ENCODE data around the gene CALD1. TPM values are rescaled to one million over a fixed set of nuclear protein-coding genes. Genes with fewer than 3 reads are reported as not detected.

The CALD1 gene
- total RNA-seq, 1 experiment from 2014 or later, result 22.1 TPM

DNA sequence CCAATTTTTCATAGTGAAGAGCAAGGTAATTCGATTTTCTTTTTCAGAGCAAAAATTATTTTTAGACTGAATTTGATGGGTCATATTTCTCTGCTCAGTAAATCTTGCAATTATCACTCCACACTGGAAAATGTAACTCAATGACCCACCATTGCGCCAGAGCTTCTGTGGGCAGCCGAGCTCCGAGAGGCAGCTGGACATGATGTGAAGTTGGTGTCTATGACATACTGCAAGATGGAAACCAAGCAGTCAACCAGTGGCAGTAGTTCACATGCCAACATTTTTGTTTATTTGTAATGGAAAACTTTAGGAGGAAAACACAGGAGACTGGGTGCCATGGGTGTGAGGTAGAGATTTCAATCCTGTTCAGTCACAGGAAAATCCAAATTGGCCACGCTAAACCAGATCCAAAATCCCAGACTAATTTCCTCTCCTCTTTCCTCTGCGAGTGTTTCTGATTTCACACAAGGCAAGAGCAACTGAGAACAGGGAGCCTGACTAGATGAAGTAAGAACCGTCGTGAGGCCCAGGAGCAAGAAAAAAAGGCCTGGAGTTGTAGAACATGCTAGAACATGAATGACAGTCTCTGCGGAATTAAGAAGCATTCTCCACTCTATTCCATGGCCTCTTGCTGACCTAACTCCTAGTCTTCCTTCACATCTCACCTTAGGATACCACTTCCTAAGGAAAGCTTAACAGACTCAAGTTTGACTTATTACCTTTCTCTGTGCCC lies 39.3 kb downstream of the CALD1 start:
- BruUV-seq (replicated peaks), result no TSS peak
- H3K4me1 ChIP-seq (ENCODE audit: insufficient read depth, low read length), result peaks cover 3% of the 10 kb centered on the region; the same call in 1 of the 2 replicates
- TF ChIP-seq EZH2phosphoT487 (IDR thresholded peaks at IDR 0.05; ENCODE audit: borderline replicate concordance, low read length), result no peak
- TF ChIP-seq, protein P1, sequence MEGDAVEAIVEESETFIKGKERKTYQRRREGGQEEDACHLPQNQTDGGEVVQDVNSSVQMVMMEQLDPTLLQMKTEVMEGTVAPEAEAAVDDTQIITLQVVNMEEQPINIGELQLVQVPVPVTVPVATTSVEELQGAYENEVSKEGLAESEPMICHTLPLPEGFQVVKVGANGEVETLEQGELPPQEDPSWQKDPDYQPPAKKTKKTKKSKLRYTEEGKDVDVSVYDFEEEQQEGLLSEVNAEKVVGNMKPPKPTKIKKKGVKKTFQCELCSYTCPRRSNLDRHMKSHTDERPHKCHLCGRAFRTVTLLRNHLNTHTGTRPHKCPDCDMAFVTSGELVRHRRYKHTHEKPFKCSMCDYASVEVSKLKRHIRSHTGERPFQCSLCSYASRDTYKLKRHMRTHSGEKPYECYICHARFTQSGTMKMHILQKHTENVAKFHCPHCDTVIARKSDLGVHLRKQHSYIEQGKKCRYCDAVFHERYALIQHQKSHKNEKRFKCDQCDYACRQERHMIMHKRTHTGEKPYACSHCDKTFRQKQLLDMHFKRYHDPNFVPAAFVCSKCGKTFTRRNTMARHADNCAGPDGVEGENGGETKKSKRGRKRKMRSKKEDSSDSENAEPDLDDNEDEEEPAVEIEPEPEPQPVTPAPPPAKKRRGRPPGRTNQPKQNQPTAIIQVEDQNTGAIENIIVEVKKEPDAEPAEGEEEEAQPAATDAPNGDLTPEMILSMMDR (conservative IDR thresholded peaks at IDR 0.05; ENCODE audit: low read depth, low read length), result no peak
- no peak for TF ChIP-seq EZH2 (IDR thresholded peaks at IDR 0.05; ENCODE audit: low read length, unreplicated experiment)
- ATAC-seq, result no peak
- ChIA-PET CTCF (no interaction called here), POLR2A (ENCODE audit: unreplicated experiment) (no interaction called here)
- no peak overlapping the region for H3K9ac ChIP-seq (ENCODE audit: low read length)
- no peak for DNase-seq
- H3K4me2 ChIP-seq (ENCODE audit: low read length), result no peak overlapping the region
- H3K4me3 ChIP-seq (ENCODE audit: low read length), result no peak overlapping the region
- no peaks in the 10 kb centered on the region for H3K9me2 ChIP-seq (replicated peaks; ENCODE audit: low read length)
- H3K27me3 ChIP-seq (ENCODE audit: low read length), result no peaks in the 10 kb centered on the region
- no peak overlapping the region for H3K27ac ChIP-seq (ENCODE audit: low read length)
- no peak overlapping the region for H2AFZ ChIP-seq (ENCODE audit: low read length)
- H4K20me1 ChIP-seq (ENCODE audit: low read length), result no peaks in the 10 kb centered on the region
- intact Hi-C loops (cut with micrococcal nuclease), result no loop called here
- no peaks in the 10 kb centered on the region for H3K79me2 ChIP-seq (ENCODE audit: low read length)
- H3K36me3 ChIP-seq (ENCODE audit: low read depth, low read length), result no peaks in the 10 kb centered on the region
- H3F3A ChIP-seq (ENCODE audit: low read length, unreplicated experiment), result no peaks in the 10 kb centered on the region
- no peaks in the 10 kb centered on the region for H3K9me3 ChIP-seq (ENCODE audit: low read length)

GRCh38 chr7:134819401-134819800 lies 40.0 kb downstream of the CALD1 start:
- Histone ChIP-seq H3K79me2 (ENCODE audit: low read length) (no peaks in the 10 kb centered on the region), H3K9ac (ENCODE audit: low read length) (no peak overlapping the region), H3K9me2 (replicated peaks; ENCODE audit: low read length) (no peaks in the 10 kb centered on the region), H2AFZ (ENCODE audit: low read length) (no peak overlapping the region), H3K4me2 (ENCODE audit: low read length) (no peak overlapping the region), H3K36me3 (ENCODE audit: low read depth, low read length) (no peaks in the 10 kb centered on the region), H3K9me3 (ENCODE audit: low read length) (no peaks in the 10 kb centered on the region), H3K4me1 (ENCODE audit: insufficient read depth, low read length) (peaks cover 3% of the 10 kb centered on the region; the same call in 1 of the 2 replicates), H4K20me1 (ENCODE audit: low read length) (no peaks in the 10 kb centered on the region), H3K27me3 (ENCODE audit: low read length) (no peaks in the 10 kb centered on the region), H3K4me3 (ENCODE audit: low read length) (no peak overlapping the region), H3F3A (ENCODE audit: low read length, unreplicated experiment) (no peaks in the 10 kb centered on the region), H3K27ac (ENCODE audit: low read length) (no peak overlapping the region)
- no peak for DNase-seq
- ChIA-PET POLR2A (ENCODE audit: unreplicated experiment) (no interaction called here), CTCF (no interaction called here)
- no TSS peak for BruUV-seq (replicated peaks)
- intact Hi-C loops (cut with micrococcal nuclease), result no loop called here
- no peak for ATAC-seq
- no peak for TF ChIP-seq EZH2phosphoT487 (IDR thresholded peaks at IDR 0.05; ENCODE audit: borderline replicate concordance, low read length)
- TF ChIP-seq, protein P1 (conservative IDR thresholded peaks at IDR 0.05; ENCODE audit: low read depth, low read length), result no peak
- TF ChIP-seq EZH2 (IDR thresholded peaks at IDR 0.05; ENCODE audit: low read length, unreplicated experiment), result no peak

DNA sequence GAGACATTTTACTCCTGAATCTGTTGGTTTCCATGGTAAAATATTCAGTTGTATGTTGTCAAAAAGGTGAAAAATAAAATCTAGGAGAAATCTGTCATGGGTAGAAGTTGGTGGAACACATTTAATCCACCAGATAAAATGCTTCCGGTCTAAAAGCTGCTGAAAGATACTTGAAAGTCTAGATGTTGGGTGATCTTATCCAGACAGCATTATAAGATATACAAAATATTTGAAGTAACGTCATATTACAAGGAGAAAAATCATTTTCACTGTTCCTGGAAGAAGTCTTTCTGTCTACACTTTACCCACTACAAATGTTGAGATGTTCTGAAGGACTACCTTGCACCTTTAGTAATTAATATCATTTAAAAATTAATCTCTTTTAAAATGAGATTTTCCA lies 40.9 kb downstream of the CALD1 start:
- no peak for DNase-seq
- H3K79me2 ChIP-seq (ENCODE audit: low read length), result no peaks in the 10 kb centered on the region
- no peaks in the 10 kb centered on the region for H4K20me1 ChIP-seq (ENCODE audit: low read length)
- no peak for ATAC-seq
- ChIA-PET CTCF (no interaction called here), POLR2A (ENCODE audit: unreplicated experiment) (no interaction called here)
- no peaks in the 10 kb centered on the region for H3K36me3 ChIP-seq (ENCODE audit: low read depth, low read length)
- H3K27ac ChIP-seq (ENCODE audit: low read length), result no peak overlapping the region
- H3K9me3 ChIP-seq (ENCODE audit: low read length), result no peaks in the 10 kb centered on the region
- H3K4me1 ChIP-seq (ENCODE audit: insufficient read depth, low read length), result peaks cover 3% of the 10 kb centered on the region; the same call in 1 of the 2 replicates
- H2AFZ ChIP-seq (ENCODE audit: low read length), result no peak overlapping the region
- H3K4me2 ChIP-seq (ENCODE audit: low read length), result no peak overlapping the region
- no peak overlapping the region for H3K9ac ChIP-seq (ENCODE audit: low read length)
- H3K27me3 ChIP-seq (ENCODE audit: low read length), result no peaks in the 10 kb centered on the region
- intact Hi-C loops (cut with micrococcal nuclease), result no loop called here
- no peaks in the 10 kb centered on the region for H3F3A ChIP-seq (ENCODE audit: low read length, unreplicated experiment)
- BruUV-seq (replicated peaks), result no TSS peak
- no peaks in the 10 kb centered on the region for H3K9me2 ChIP-seq (replicated peaks; ENCODE audit: low read length)
- TF ChIP-seq, protein P1 (conservative IDR thresholded peaks at IDR 0.05; ENCODE audit: low read depth, low read length), result no peak
- TF ChIP-seq EZH2 (IDR thresholded peaks at IDR 0.05; ENCODE audit: low read length, unreplicated experiment) (no peak), EZH2phosphoT487 (IDR thresholded peaks at IDR 0.05; ENCODE audit: borderline replicate concordance, low read length) (no peak)
- H3K4me3 ChIP-seq (ENCODE audit: low read length), result no peak overlapping the region

Data from PC-3 (cell line).